Transverse colon (tissue), 1 donor: Measurements from ENCODE around the gene CPXM2.

Experiments
- EP300 ChIP-seq: sonication (generic); formaldehyde crosslinking; IDR thresholded peaks from one replicate; pipeline ENCODE4 v1.6.1; 2017; ENCODE audit warnings: antibody characterized with exemption, low read depth
- POLR2A ChIP-seq: fragments of 450-650 bp; IDR thresholded peaks from one replicate; pipeline ENCODE4 v1.6.1; 2016; ENCODE audit warnings: antibody characterized with exemption, mild to moderate bottlenecking, moderate library complexity

DNA sequence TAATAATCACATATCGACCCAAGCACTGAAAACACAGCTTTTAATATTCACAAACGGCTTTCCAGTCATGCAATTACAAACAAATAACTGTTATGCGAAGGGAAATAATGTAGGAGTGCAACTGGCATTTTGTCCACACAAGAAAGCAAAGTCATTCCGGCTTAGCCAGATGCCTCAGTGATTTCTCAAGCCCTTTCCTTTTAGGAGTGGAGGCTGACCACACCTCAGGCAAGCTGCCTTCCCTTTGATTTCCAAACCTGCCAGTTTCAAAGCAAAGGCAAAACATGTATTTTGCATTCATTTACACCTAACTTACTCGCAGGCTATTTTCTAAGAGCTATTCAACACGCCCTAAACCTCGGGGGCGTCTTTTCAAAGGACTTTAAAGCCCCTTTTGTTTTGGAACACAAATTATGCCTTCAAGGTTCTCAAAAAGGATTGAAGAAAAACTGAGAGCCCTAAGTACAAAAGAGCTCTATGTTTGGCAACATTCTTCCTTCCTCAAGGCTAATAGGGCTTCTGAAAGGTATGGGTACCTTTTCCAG is 109.6 kb downstream of the CPXM2 start:
- TF ChIP-seq EP300 (no peak), POLR2A (no peak)
